GM12892 (cell line): ENCODE data around the gene TENM4.

ENCODE experiments used
- POLR2A ChIP-seq: IDR thresholded peaks from 2 replicates; pipeline ENCODE4 v1.6.1; 2011; ENCODE audit warnings: low read depth, low read length, control low read depth
- POLR2AphosphoS5 ChIP-seq: IDR thresholded peaks from 2 replicates; pipeline ENCODE4 v1.6.1; 2011; ENCODE audit warnings: low read depth, low read length, control low read depth
- TAF1 ChIP-seq: IDR thresholded peaks from 2 replicates; pipeline ENCODE4 v1.6.1; 2011; ENCODE audit warnings: low read depth, mild to moderate bottlenecking, control low read depth, low read length, borderline replicate concordance

GRCh38 chr11:79159657-79160450, 281.0 kb downstream of the TENM4 start:
- no peak for TF ChIP-seq POLR2A
- TF ChIP-seq POLR2AphosphoS5, result no peak
- no peak for TF ChIP-seq TAF1
